Natural killer cell treated with Interleukin-12 subunit alpha and Interleukin-12 subunit beta and Interleukin-15 and Interleukin-18, amount 100 ng/mL, for 72 hours (primary cell): Measurements from ENCODE around the gene ADGRL3. TPM values are rescaled to one million over a fixed set of nuclear protein-coding genes. Genes with fewer than 3 reads are reported as not detected.
"Not testable (repeated sequence)": the region's sequence is repeated elsewhere in the genome, so short reads cannot be mapped to it uniquely, and the experiment has no call there.

ENCODE experiments used
- ATAC-seq, 2 donors: fragments of 150-1000 bp; cut with Tn5 transposase in 1 of 2; sonication (Bioruptor Pico), chemical (Tn5 transposase) in 1 of 2; 2 replicates each; pipeline ENCODE4 v1.10.0; 2021
- DNase-seq: peaks from one replicate; pipeline ENCODE4 v3.0.0; 2022; ENCODE audit warnings: low spot score
- H3K27ac Mint-ChIP-seq, 2 donors: 1 replicate in 1 of 2; 2 replicates in 1 of 2; pipeline ENCODE4 v1.8.0; 2022; ENCODE audit warnings: mixed read lengths in 2 of 2, mild to moderate bottlenecking in 1 of 2, moderate library complexity in 1 of 2
- H3K27me3 Mint-ChIP-seq, 2 donors: 1 replicate in 1 of 2; 2 replicates in 1 of 2; pipeline ENCODE4 v1.8.0; 2022; ENCODE audit warnings: mixed read lengths in 2 of 2
- H3K36me3 Mint-ChIP-seq: one replicate; pipeline ENCODE4 v1.8.0; 2022; ENCODE audit warnings: mixed read lengths
- H3K4me1 Mint-ChIP-seq, 2 donors: 1 replicate in 1 of 2; 2 replicates in 1 of 2; pipeline ENCODE4 v1.8.0; 2022; ENCODE audit warnings: low read depth in 2 of 2, mixed read lengths in 2 of 2, mild to moderate bottlenecking in 1 of 2
- H3K4me3 Mint-ChIP-seq: one replicate; pipeline ENCODE4 v1.8.0; 2022; ENCODE audit warnings: mixed read lengths
- H3K9me3 Mint-ChIP-seq: 2 replicates; pipeline ENCODE4 v1.8.0; 2022; ENCODE audit warnings: mixed read lengths
- total RNA-seq, 2 donors: library from RNA; stranded (reverse); gene quantifications; one replicate each; pipeline ENCODE4 v1.2.3, GENCODE V29; 2022

ADGRL3 gene
- total RNA-seq, 2 donors from 2014 or later, result not detected

- no peak overlapping the region for H3K27ac Mint-ChIP-seq
- H3K9me3 Mint-ChIP-seq, result no peaks in the 10 kb centered on the region
- DNase-seq (no peak), ATAC-seq (no peak)
- no peak overlapping the region for H3K4me3 Mint-ChIP-seq
- peaks cover 7% of the 10 kb centered on the region for H3K36me3 Mint-ChIP-seq
- H3K4me1 Mint-ChIP-seq, result peaks cover 0 to 3% of the 10 kb centered on the region in 2 donors
- H3K27me3 Mint-ChIP-seq, result peaks cover 19 to 21% of the 10 kb centered on the region in 2 donors
Observed at GRCh38 chr4:61199873-61200186, 296 bp upstream of the ADGRL3 start.

GRCh38 chr4:61200916-61201526, 895 bp downstream of the ADGRL3 start:
- Mint-ChIP-seq H3K4me1 (peaks cover 0 to 3% of the 10 kb centered on the region in 2 donors), H3K27ac (no peak overlapping the region), H3K36me3 (peaks cover 11% of the 10 kb centered on the region), H3K27me3 (peaks cover 21 to 22% of the 10 kb centered on the region in 2 donors), H3K9me3 (no peaks in the 10 kb centered on the region), H3K4me3 (no peak overlapping the region)
- ATAC-seq (no peak), DNase-seq (no peak)

GRCh38 chr4:61201561-61201960, 1.4 kb downstream of the ADGRL3 start:
- DNase-seq (no peak), ATAC-seq (no peak)
- no peak overlapping the region for H3K27ac Mint-ChIP-seq
- peaks cover 11% of the 10 kb centered on the region for H3K36me3 Mint-ChIP-seq
- H3K9me3 Mint-ChIP-seq, result no peaks in the 10 kb centered on the region
- peaks cover 0 to 3% of the 10 kb centered on the region in 2 donors for H3K4me1 Mint-ChIP-seq
- no peak overlapping the region for H3K4me3 Mint-ChIP-seq
- H3K27me3 Mint-ChIP-seq, result peaks cover 21 to 22% of the 10 kb centered on the region in 2 donors

- H3K9me3 Mint-ChIP-seq, result peaks cover 1% of the 10 kb centered on the region
- peaks cover 11% of the 10 kb centered on the region for H3K36me3 Mint-ChIP-seq
- peaks cover 0 to 3% of the 10 kb centered on the region in 2 donors for H3K4me1 Mint-ChIP-seq
- DNase-seq (no peak), ATAC-seq (no peak)
- peaks cover 21 to 22% of the 10 kb centered on the region in 2 donors for H3K27me3 Mint-ChIP-seq
- H3K4me3 Mint-ChIP-seq, result no peak overlapping the region
- no peak overlapping the region for H3K27ac Mint-ChIP-seq
Observed at GRCh38 chr4:61201961-61202637, 2.0 kb downstream of the ADGRL3 start.

- peaks cover 11% of the 10 kb centered on the region for H3K36me3 Mint-ChIP-seq
Observed at GRCh38 chr4:61202638-61203435, 2.7 kb downstream of the ADGRL3 start.

GRCh38 chr4:61203436-61203790, 3.3 kb downstream of the ADGRL3 start:
- H3K27me3 Mint-ChIP-seq, result peaks cover 21 to 22% of the 10 kb centered on the region in 2 donors
- peaks cover 11% of the 10 kb centered on the region for H3K36me3 Mint-ChIP-seq

More at GRCh38 chr4:61202638-61203435, 2.7 kb downstream of the ADGRL3 start:
- H3K4me1 Mint-ChIP-seq, result peaks cover 0 to 3% of the 10 kb centered on the region in 2 donors
- DNase-seq, result no peak
- H3K27ac Mint-ChIP-seq, result no peak overlapping the region
- H3K27me3 Mint-ChIP-seq, result peaks cover 21 to 22% of the 10 kb centered on the region in 2 donors
- peaks cover 6% of the 10 kb centered on the region for H3K9me3 Mint-ChIP-seq
- H3K4me3 Mint-ChIP-seq, result no peak overlapping the region
- no peak for ATAC-seq

GRCh38 chr4:61204353-61205060, 4.4 kb downstream of the ADGRL3 start:
- H3K27ac Mint-ChIP-seq, result no peak overlapping the region
- H3K27me3 Mint-ChIP-seq, result peaks cover 11 to 18% of the 10 kb centered on the region in 2 donors
- no peak for ATAC-seq

More at GRCh38 chr4:61203436-61203790, 3.3 kb downstream of the ADGRL3 start:
- no peak for DNase-seq
- Mint-ChIP-seq H3K4me1 (peaks cover 0 to 3% of the 10 kb centered on the region in 2 donors), H3K9me3 (peaks cover 6% of the 10 kb centered on the region), H3K27ac (no peak overlapping the region), H3K4me3 (no peak overlapping the region)
- no peak for ATAC-seq

GRCh38 chr4:61205066-61205465, 4.9 kb downstream of the ADGRL3 start:
- Mint-ChIP-seq H3K4me3 (no peak overlapping the region), H3K27ac (no peak overlapping the region), H3K9me3 (peaks cover 6% of the 10 kb centered on the region), H3K4me1 (no peaks in the 10 kb centered on the region), H3K27me3 (peaks cover 7 to 16% of the 10 kb centered on the region in 2 donors), H3K36me3 (peaks cover 4% of the 10 kb centered on the region)
- ATAC-seq, result no peak
- DNase-seq, result no peak

More at GRCh38 chr4:61204353-61205060, 4.4 kb downstream of the ADGRL3 start:
- Mint-ChIP-seq H3K4me1 (peaks cover 0 to 2% of the 10 kb centered on the region in 2 donors), H3K4me3 (no peak overlapping the region), H3K36me3 (peaks cover 6% of the 10 kb centered on the region), H3K9me3 (peaks cover 6% of the 10 kb centered on the region)
- no peak for DNase-seq

- not testable (repeated sequence) for H3K27ac Mint-ChIP-seq, DNase-seq, H3K27me3 Mint-ChIP-seq, ATAC-seq, H3K4me1 Mint-ChIP-seq, H3K36me3 Mint-ChIP-seq, H3K4me3 Mint-ChIP-seq
- peaks cover 13% of the 10 kb centered on the region for H3K9me3 Mint-ChIP-seq
Observed at GRCh38 chr4:61207156-61207555, 7.0 kb downstream of the ADGRL3 start.

- DNase-seq (no peak), ATAC-seq (no peak)
- Mint-ChIP-seq H3K4me1 (no peaks in the 10 kb centered on the region), H3K4me3 (no peak overlapping the region), H3K27ac (no peak overlapping the region), H3K36me3 (peaks cover 4% of the 10 kb centered on the region), H3K27me3 (peaks cover 0 to 3% of the 10 kb centered on the region in 2 donors), H3K9me3 (peaks cover 13% of the 10 kb centered on the region)
Observed at GRCh38 chr4:61210186-61210939, 10.2 kb downstream of the ADGRL3 start.

GRCh38 chr4:61211781-61212180, 11.7 kb downstream of the ADGRL3 start:
- no peak for ATAC-seq
- H3K27me3 Mint-ChIP-seq, result no peaks in the 10 kb centered on the region

GRCh38 chr4:61212788-61213187, 12.7 kb downstream of the ADGRL3 start:
- Mint-ChIP-seq H3K9me3 (peaks cover 9% of the 10 kb centered on the region), H3K27me3 (no peaks in the 10 kb centered on the region), H3K4me3 (no peak overlapping the region), H3K4me1 (no peaks in the 10 kb centered on the region), H3K27ac (no peak overlapping the region), H3K36me3 (no peaks in the 10 kb centered on the region)
- DNase-seq, result no peak
- ATAC-seq, result no peak

More at GRCh38 chr4:61211781-61212180, 11.7 kb downstream of the ADGRL3 start:
- no peaks in the 10 kb centered on the region for H3K4me1 Mint-ChIP-seq
- H3K27ac Mint-ChIP-seq, result no peak overlapping the region
- no peak for DNase-seq
- H3K36me3 Mint-ChIP-seq, result no peaks in the 10 kb centered on the region
- peaks cover 13% of the 10 kb centered on the region for H3K9me3 Mint-ChIP-seq
- no peak overlapping the region for H3K4me3 Mint-ChIP-seq

GRCh38 chr4:61214680-61215079, 14.6 kb downstream of the ADGRL3 start:
- no peak for ATAC-seq
- H3K9me3 Mint-ChIP-seq, result peaks cover 10% of the 10 kb centered on the region
- no peak for DNase-seq
- no peak overlapping the region for H3K4me3 Mint-ChIP-seq
- no peak overlapping the region for H3K27ac Mint-ChIP-seq
- no peaks in the 10 kb centered on the region for H3K36me3 Mint-ChIP-seq
- H3K27me3 Mint-ChIP-seq, result no peaks in the 10 kb centered on the region
- H3K4me1 Mint-ChIP-seq, result no peaks in the 10 kb centered on the region
